NT2/D1 (cell line): ENCODE measurements around the gene MYO1D.
"Not testable (repeated sequence)": the region's sequence is repeated elsewhere in the genome, so short reads cannot be mapped to it uniquely, and the experiment has no call there.

Source experiments
- DNase-seq: peaks from one replicate; pipeline ENCODE4 v3.0.0-alpha.2; 2011; ENCODE audit warnings: low read depth, low spot score
- H3K27me3 ChIP-seq: 2 replicates; pipeline ENCODE4 v1.6.0; 2011; ENCODE audit warnings: mild to moderate bottlenecking; ENCODE audit not compliant: insufficient read length, insufficient read depth
- H3K36me3 ChIP-seq: 2 replicates; pipeline ENCODE4 v1.6.1; 2011; ENCODE audit warnings: mild to moderate bottlenecking, low read length, mixed read lengths; ENCODE audit not compliant: insufficient read depth, insufficient read length
- H3K4me1 ChIP-seq: 2 replicates; pipeline ENCODE4 v1.5.1; 2011; ENCODE audit not compliant: insufficient read depth, insufficient read length
- H3K4me3 ChIP-seq: 2 replicates; pipeline ENCODE4 v1.5.1; 2011; ENCODE audit warnings: low read depth; ENCODE audit not compliant: insufficient read length
- H3K9ac ChIP-seq: 2 replicates; pipeline ENCODE4 v1.6.0; 2011; ENCODE audit warnings: low read depth; ENCODE audit not compliant: insufficient read length
- H3K9me3 ChIP-seq: 2 replicates; pipeline ENCODE4 v1.5.1; 2011; ENCODE audit warnings: mild to moderate bottlenecking, low read length; ENCODE audit not compliant: insufficient read depth
- SUZ12 ChIP-seq: IDR thresholded peaks from 2 replicates; pipeline ENCODE4 v1.6.1; 2011; ENCODE audit not compliant: insufficient read length, insufficient read depth; ENCODE audit errors: extremely low read depth
- YY1 ChIP-seq: IDR thresholded peaks from 2 replicates; pipeline ENCODE4 v1.6.1; 2011; ENCODE audit not compliant: insufficient read length, insufficient read depth
- ZNF274 ChIP-seq: IDR thresholded peaks from 2 replicates; pipeline ENCODE4 v1.6.1; 2011; ENCODE audit warnings: mild to moderate bottlenecking, low read depth, low read length

The MYO1D gene

GRCh38 chr17:32525122-32525521, 351.8 kb downstream of the MYO1D start:
- Histone ChIP-seq H3K4me3 (no peak overlapping the region), H3K4me1 (peaks cover 9% of the 10 kb centered on the region), H3K9ac (no peak overlapping the region), H3K36me3 (no peaks in the 10 kb centered on the region), H3K9me3 (no peaks in the 10 kb centered on the region), H3K27me3 (no peaks in the 10 kb centered on the region)
- no peak for DNase-seq
- TF ChIP-seq YY1 = no peak
- TF ChIP-seq SUZ12 = no peak
- TF ChIP-seq ZNF274 = no peak

- not testable (repeated sequence) for H3K4me3 ChIP-seq, H3K36me3 ChIP-seq, H3K27me3 ChIP-seq, DNase-seq, H3K9ac ChIP-seq, H3K4me1 ChIP-seq, H3K9me3 ChIP-seq
Observed at GRCh38 chr17:32524553-32524880, 352.4 kb downstream of the MYO1D start.

- H3K9ac ChIP-seq = no peak overlapping the region
- H3K27me3 ChIP-seq = peaks cover 2% of the 10 kb centered on the region
- H3K36me3 ChIP-seq = no peaks in the 10 kb centered on the region
- TF ChIP-seq SUZ12 = no peak
- no peak for TF ChIP-seq YY1
- TF ChIP-seq ZNF274 = no peak
- no peaks in the 10 kb centered on the region for H3K9me3 ChIP-seq
- DNase-seq = no peak
- H3K4me3 ChIP-seq = no peak overlapping the region
- H3K4me1 ChIP-seq = peaks cover 9% of the 10 kb centered on the region
Observed at GRCh38 chr17:32523827-32524552, 352.9 kb downstream of the MYO1D start.

GRCh38 chr17:32523017-32523680, 353.8 kb downstream of the MYO1D start:
- no peak for DNase-seq
- Histone ChIP-seq H3K9me3 (no peaks in the 10 kb centered on the region), H3K27me3 (peaks cover 10% of the 10 kb centered on the region), H3K4me3 (no peak overlapping the region), H3K36me3 (no peaks in the 10 kb centered on the region), H3K9ac (no peak overlapping the region), H3K4me1 (peaks cover 11% of the 10 kb centered on the region)
- no peak for TF ChIP-seq YY1
- no peak for TF ChIP-seq SUZ12
- TF ChIP-seq ZNF274 = no peak

GRCh38 chr17:32520737-32521404, 356.1 kb downstream of the MYO1D start:
- H3K4me3 ChIP-seq = no peak overlapping the region
- H3K36me3 ChIP-seq = no peaks in the 10 kb centered on the region
- no peaks in the 10 kb centered on the region for H3K9me3 ChIP-seq
- peaks cover 22% of the 10 kb centered on the region for H3K27me3 ChIP-seq
- H3K9ac ChIP-seq = no peak overlapping the region
- TF ChIP-seq YY1 (no peak), SUZ12 (no peak), ZNF274 (no peak)
- DNase-seq = no peak
- peaks cover 11% of the 10 kb centered on the region for H3K4me1 ChIP-seq

- no peak for DNase-seq
- H3K4me3 ChIP-seq = no peak overlapping the region
Observed at GRCh38 chr17:32520104-32520701, 356.7 kb downstream of the MYO1D start.

More at GRCh38 chr17:32520104-32520701, 356.7 kb downstream of the MYO1D start:
- H3K4me1 ChIP-seq = peaks cover 11% of the 10 kb centered on the region
- peak overlapping the region; percentile 77 for H3K9ac ChIP-seq
- H3K36me3 ChIP-seq = no peaks in the 10 kb centered on the region
- peaks cover 22% of the 10 kb centered on the region for H3K27me3 ChIP-seq
- no peak for TF ChIP-seq SUZ12
- no peak for TF ChIP-seq YY1
- TF ChIP-seq ZNF274 = no peak
- H3K9me3 ChIP-seq = no peaks in the 10 kb centered on the region
